Inflammatory macrophage (primary cell): ENCODE results near the gene SIRT7.

Experiments
- DNase-seq, 2 donors: peaks; one replicate each; pipeline ENCODE4 v3.0.0-alpha.2; 2020 to 2022

Gene SIRT7

DNA sequence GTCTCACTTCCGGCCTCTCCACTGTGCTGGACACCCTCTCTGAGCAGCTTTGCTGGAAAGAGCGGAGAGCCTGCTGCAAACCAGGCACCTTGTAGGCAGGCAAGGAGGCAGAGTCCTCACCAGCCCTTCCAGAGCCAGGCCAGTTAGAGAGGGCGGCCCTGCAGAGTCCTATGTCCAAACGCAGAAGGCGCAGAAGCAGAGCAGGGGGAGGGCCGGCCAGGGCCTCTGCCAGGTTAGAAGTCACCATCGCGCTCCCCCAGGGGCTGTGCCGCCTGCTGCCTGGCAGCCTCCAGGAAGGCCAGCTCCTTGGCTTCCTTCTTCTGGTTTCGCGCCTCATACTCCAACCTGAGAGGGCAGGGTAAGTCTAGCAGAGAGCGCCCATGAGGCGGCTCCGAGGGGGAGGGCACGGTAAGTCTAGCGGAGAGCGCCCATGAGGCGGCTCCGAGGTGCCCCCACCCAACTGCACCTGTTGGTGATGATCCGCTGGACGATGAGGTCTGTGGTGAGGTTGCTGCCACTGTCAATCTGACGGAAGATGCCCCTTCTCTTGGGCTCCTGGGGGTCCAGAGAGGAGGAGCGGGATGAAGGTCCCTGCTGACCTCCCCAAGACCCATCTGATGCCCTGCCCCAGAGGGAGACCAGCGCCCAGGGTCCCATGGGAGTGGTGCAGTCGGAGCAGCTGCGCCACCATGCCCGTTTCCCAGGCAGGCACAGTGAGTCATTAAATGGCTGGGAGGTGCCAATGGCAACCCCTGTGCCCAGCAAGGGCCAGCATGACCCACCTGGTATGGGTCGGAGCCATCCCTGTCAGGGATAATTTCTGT is 13.2 kb downstream of the SIRT7 start:
- DNase-seq: no peak

DNA sequence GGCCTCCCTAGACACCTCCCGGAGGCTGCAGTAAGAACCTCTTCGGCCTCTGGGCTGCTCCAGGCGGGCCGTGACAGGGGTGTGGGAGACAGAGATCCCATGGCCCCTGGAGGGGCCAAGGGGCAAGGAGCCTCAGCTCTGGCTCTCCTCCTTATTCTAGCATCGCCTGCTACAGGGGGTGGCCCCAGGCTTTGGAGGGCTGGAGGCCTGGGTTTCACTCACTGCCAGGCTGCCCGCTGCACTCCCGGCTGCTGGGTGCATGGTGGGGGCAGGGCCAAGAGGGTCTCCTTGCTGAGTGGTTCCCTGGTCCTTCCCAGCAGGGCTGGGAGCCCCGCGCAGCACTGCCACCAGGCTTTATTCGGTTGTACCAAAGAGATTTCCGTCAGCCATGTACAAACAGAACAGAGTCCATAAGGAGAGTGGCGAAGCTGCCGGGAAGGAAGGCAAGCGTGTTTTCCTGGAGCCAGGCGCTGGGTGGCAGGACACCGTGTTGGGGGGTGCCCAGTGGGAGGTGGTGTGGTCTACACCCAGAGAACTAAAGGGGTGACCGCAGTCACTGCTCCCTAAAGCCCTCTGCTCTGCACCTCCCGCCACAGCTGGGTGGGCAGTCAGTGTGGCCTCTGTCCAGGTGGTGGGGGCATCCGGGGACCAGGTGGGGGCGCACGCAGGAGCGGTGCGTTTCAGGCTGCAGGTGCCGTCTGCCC is 13.9 kb downstream of the SIRT7 start:
- DNase-seq: no peak

- no peak for DNase-seq
These were observed 14.6 kb downstream of the SIRT7 start for GRCh38 chr17:81903415-81903831.

DNA sequence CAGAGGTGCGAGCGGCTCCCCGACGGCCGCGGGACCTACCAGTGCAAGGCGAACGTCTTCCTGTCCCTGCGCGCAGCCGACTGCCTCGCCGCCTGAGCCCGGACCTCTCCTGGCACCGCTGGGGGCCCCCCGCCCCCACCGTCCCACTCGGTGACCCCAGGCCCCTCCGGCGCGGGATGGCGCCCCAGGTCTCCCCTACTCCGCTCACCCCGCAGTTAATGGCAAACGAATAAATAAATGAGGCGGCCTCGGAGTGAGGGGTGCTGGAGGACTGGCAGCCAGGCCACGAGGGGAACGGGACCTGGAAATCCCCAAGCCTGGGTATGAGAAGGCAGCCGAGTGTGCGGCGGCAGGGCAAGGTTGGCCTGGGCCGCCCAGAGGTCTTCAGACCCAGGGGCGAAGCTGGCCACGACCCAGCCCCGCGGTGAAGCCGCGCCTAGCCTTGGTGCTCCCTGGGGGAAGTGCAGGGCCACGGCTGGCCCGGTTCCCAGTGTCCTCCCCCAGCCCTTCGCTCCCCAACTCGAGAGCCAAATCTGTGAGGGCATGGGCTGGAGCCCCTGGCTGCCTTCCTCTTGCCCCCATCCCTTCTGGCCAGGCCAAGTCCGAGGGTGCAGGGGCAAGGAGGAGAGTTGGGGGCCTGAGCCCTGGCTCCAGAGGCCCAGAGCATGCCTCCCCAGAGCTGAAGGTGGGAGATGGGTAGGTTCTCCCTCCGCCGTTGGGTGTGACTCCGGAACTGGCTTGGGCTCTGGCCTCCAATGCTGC is 15.1 kb downstream of the SIRT7 start:
- DNase-seq: no peak

DNA sequence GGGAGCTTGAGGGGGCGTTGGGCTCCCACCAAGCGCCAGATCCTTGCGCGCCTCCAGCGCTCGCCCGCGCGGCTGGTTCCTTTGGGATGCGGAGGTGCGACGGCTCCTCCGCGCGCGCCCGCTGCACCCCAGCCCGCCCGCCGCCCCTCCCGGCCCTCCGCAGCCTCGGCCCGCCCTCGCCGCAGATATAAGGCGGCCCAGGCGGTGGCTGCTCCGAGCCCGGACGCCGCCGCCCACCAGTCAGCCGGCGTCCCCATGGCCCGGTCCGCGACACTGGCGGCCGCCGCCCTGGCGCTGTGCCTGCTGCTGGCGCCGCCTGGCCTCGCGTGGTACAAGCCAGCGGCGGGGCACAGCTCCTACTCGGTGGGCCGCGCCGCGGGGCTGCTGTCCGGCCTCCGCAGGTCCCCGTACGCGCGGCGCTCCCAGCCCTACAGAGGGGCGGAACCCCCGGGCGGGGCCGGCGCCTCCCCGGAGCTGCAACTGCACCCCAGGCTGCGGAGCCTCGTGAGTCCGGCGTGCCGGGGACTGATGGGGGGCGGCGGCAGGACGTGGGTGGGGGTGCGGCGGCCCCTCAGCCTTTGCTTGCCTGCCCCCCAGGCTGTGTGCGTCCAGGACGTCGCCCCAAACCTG is 15.8 kb downstream of the SIRT7 start, which contains the start of gene NPB:
Gene NPB (plus strand): TSS at position 216 of the 630 bp plus-strand sequence. CDS start 40 bp downstream, at position 256.
- DNase-seq: peak in 1 of 2 donors; percentile 43

- no peak for DNase-seq
These were observed 16.6 kb downstream of the SIRT7 start for GRCh38 chr17:81901167-81902022.

DNA sequence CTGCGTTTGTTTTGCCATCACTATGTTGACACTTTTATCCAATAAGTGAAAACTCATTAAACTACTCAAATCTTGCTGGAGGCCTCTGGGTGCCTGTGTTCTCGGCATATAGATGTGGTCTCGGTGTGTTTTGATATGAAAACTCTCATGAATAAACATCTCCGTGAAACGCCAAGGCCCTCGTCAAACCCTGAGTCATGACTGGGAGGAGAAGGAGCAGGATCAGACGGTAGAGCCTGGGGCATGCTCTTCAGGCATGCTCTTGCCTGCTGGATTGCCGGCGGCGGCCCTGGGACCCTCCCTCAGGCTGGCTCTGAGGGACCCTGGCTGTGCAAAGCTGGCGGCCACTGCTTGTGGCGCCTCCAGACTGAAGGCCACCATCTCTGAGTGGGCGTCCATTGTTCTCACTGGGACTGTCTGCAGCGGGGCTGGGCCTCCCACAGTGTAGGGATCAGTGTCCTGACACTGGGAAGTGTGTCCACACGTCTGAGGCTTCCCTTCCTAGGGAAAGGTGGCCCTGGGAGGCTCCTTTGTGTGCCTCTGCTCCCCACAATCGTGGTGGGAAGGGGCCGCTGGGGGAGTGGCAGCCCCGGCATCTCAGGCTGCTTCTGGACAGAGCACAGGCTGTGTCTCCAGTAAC is 17.7 kb downstream of the SIRT7 start:
- DNase-seq: no peak

GRCh38 chr17:81899514-81900166 is 18.3 kb downstream of the SIRT7 start:
- DNase-seq: no peak

GRCh38 chr17:81898885-81899284 is 19.1 kb downstream of the SIRT7 start:
- DNase-seq: no peak

DNA sequence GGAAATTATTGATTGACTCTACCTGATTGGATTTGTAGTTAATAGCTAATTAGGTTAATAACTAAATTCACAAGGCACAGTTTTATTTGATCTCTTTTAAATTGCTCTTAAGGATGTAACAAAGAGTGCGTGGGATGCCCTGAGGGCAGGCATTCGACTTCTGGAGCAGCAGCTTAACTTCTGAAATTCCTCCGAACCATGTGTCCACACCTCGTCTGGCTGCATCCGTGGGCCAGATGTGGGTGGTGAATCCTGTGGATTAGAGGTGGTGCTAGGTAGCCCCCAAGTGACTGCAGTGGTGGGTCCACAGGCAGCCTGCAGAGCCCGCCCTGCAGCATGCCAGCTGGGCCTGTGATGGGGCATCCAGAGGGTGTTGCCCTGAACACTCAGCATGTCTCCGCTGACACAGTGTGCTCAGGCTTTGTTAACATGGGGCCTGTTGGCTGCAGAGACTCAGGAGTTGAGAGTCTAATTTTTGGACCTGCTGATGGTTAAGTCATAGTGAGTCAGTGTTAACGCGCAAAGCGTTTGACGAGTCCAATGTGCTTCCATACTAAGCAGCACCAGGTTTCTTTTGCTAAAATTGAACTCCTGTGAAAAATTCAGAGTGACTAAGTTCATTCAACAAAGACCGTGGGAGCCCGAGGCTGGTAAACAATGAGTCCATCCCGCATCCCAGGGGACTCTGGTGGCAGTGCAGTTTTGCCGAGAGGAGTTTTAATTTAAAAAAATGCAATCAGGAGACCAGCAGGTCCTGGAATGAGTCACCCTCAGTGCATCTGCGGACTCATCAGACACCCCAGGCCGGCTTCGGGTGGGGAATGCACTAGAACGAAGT is 19.7 kb downstream of the SIRT7 start:
- DNase-seq: no peak

- no peak for DNase-seq
These were observed 22.6 kb downstream of the SIRT7 start for GRCh38 chr17:81895400-81895799.

DNA sequence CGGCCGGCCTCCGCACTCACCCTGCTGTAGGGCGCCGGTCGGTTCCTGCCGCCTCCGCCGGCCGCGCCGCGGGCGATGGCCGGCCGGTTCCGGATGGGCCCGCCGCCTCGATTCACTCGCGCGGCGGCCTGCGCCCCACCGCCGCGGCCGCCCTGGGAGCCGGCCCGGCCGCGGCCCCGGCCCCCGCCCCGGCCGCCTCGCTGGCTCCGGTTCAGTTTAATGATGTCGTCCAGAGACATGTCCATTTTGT is 26.7 kb downstream of the SIRT7 start:
- DNase-seq: no peak

- DNase-seq: peak; percentile 28 to 53
These were observed 27.3 kb downstream of the SIRT7 start for GRCh38 chr17:81890447-81891302.

- no peak for DNase-seq
These were observed 28.4 kb downstream of the SIRT7 start for GRCh38 chr17:81889602-81890001.

GRCh38 chr17:81888988-81889595 is 28.9 kb downstream of the SIRT7 start:
- no peak for DNase-seq

DNA sequence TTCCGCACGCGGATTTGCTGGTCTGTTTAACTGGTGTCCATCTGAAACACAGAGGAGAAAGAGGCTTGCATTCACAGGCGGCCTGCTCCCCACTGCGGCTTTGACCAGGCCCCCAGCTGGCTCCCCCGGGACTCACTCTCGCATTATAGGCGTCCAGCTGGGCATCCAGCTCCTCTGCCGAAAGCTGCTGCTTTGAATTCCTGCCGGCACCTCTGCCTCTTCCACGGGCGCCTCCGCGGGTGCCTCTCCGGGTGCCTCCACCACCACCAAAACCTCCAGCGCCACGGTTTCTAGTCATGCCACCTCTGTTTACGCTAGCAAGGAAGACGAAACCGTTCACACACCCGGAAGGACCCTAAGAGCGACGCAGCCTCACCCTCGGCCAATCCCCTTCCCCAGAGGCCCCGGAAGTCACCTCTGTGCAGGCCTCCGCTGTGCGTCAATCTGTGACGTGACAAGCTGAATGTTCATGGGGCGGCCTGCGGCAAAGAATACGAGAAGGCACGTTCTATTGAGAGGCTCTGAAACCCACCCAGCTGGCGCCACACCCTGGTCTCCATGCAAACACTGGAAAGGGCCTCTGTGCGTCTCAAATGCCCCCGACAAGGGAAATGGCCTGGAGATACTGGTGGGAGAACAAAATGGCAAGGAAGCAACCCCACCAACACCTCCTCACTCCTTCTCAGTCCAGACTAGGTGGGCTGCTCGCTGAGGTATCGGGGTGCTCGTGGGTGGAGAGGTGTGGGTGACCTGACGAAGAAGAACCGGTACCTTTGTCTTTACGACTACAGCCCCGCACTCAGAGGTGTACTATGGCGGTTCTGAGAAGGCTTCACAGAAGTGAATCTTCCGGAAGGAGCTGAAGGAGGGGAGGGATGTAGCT is 29.6 kb downstream of the SIRT7 start:
- DNase-seq: no peak

- DNase-seq: peak in 1 of 2 donors; percentile 29
These were observed 32.0 kb downstream of the SIRT7 start for GRCh38 chr17:81885869-81886548.
